H1 (cell line): ENCODE data around the gene CDK4. TPM values are rescaled to one million over a fixed set of nuclear protein-coding genes. Genes with fewer than 3 reads are reported as not detected.

Experiments used
- CTCF ChIA-PET: fragments of 300-600 bp; sonication (Branson Sonifier 250); formaldehyde crosslinking; loops from one replicate; lab custom pipeline; 2021; ENCODE audit not compliant: partially characterized antibody; lab: Charles Lee
- POLR2A ChIA-PET: fragments of 300-600 bp; sonication (Branson Sonifier 250); formaldehyde crosslinking; loops from one replicate; lab custom pipeline; 2021; ENCODE audit warnings: inconsistent platforms; ENCODE audit not compliant: partially characterized antibody; lab: Charles Lee
- DNase-seq, 2 experiments: peaks; one replicate each; pipeline versions ENCODE4 v3.0.0 to v3.0.0-alpha.2; 2010 to 2022; ENCODE audit warnings: low spot score in 2 of 2, low read depth in 1 of 2, mixed read lengths in 1 of 2
- FAIRE-seq: peaks from 2 replicates; lab custom pipeline; 2011; peaks lifted over from hg19 to GRCh38; lab: Jason Lieb, UNC
- H2AFZ ChIP-seq: 2 replicates; pipeline ENCODE4 v1.8.1; 2012; ENCODE audit warnings: low read length, inconsistent platforms
- H2AK5ac ChIP-seq: 2 replicates; pipeline ENCODE4 v1.6.1; 2013; ENCODE audit warnings: low read depth, low read length
- H2BK120ac ChIP-seq: replicated peaks from 2 replicates; pipeline ENCODE3; 2013; ENCODE audit warnings: low read depth, low read length, inconsistent platforms
- H2BK12ac ChIP-seq: 2 replicates; pipeline ENCODE4 v1.6.1; 2013; ENCODE audit warnings: low read depth, low read length
- H2BK15ac ChIP-seq: 2 replicates; pipeline ENCODE4 v1.6.1; 2013; ENCODE audit warnings: low read length
- H2BK20ac ChIP-seq: 2 replicates; pipeline ENCODE4 v1.6.1; 2013; ENCODE audit warnings: low read length
- H2BK5ac ChIP-seq: 2 replicates; pipeline ENCODE4 v1.6.1; 2013; ENCODE audit warnings: low read depth, low read length
- H3K14ac ChIP-seq: 2 replicates; pipeline ENCODE4 v1.6.1; 2013; ENCODE audit warnings: inconsistent platforms; ENCODE audit not compliant: insufficient read length
- H3K18ac ChIP-seq: 2 replicates; pipeline ENCODE4 v1.6.1; 2013; ENCODE audit warnings: low read length; ENCODE audit errors: extremely low read depth
- H3K23ac ChIP-seq: 2 replicates; pipeline ENCODE4 v1.6.1; 2013; ENCODE audit warnings: inconsistent platforms; ENCODE audit not compliant: insufficient read length
- H3K23me2 ChIP-seq: 2 replicates; pipeline ENCODE4 v1.6.1; 2013; ENCODE audit warnings: low read depth, low read length
- H3K27ac ChIP-seq: 2 replicates; pipeline ENCODE4 v1.6.1; 2011; ENCODE audit warnings: low read depth, low read length, inconsistent platforms
- H3K27me3 ChIP-seq, 4 experiments: replicated peaks in 1 of 4; 1 replicate in 1 of 4; 2 replicates in 3 of 4; pipeline versions ENCODE4 v1.6.1 to v1.8.1; 2011 to 2013; ENCODE audit warnings: low read length in 3 of 4, mild to moderate bottlenecking in 3 of 4, inconsistent platforms in 2 of 4, mixed read lengths in 2 of 4, moderate library complexity in 1 of 4; ENCODE audit not compliant: control insufficient read depth in 3 of 4, insufficient read depth in 3 of 4; ENCODE audit errors: extremely low read depth in 1 of 4
- H3K36me3 ChIP-seq, 4 experiments: 2 replicates each; pipeline versions ENCODE4 v1.6.1 to v1.8.1; 2011 to 2013; ENCODE audit warnings: mild to moderate bottlenecking in 4 of 4, low read length in 3 of 4, moderate library complexity in 2 of 4, control low read depth in 1 of 4, inconsistent platforms in 1 of 4; ENCODE audit not compliant: insufficient read depth in 4 of 4, control insufficient read depth in 2 of 4
- H3K4ac ChIP-seq: replicated peaks from 2 replicates; pipeline ENCODE3; 2013; ENCODE audit warnings: low read length, low read depth, mixed read lengths, inconsistent platforms; ENCODE audit not compliant: insufficient read length
- H3K4me1 ChIP-seq, 4 experiments: replicated peaks in 1 of 4; 1 replicate in 1 of 4; 2 replicates in 3 of 4; pipeline versions ENCODE4 v1.6.1 to v1.8.1; 2011 to 2013; ENCODE audit warnings: low read length in 3 of 4, inconsistent platforms in 2 of 4, mixed read lengths in 1 of 4; ENCODE audit not compliant: insufficient read depth in 4 of 4, control insufficient read depth in 3 of 4
- H3K4me2 ChIP-seq, 2 experiments: 2 replicates each; pipeline versions ENCODE4 v1.6.1 to v1.8.1; 2011 to 2013; ENCODE audit warnings: low read depth in 2 of 2, low read length in 2 of 2, control low read depth in 1 of 2, inconsistent platforms in 1 of 2, mild to moderate bottlenecking in 1 of 2; ENCODE audit not compliant: insufficient read depth in 1 of 2
- H3K4me3 ChIP-seq, 4 experiments: fragments of 200-600, 300-600 bp in 1 of 4; sonication (generic), shearing (Covaris generic), sonication (Bioruptor Twin) in 1 of 4; 2 replicates each; pipeline versions ENCODE4 v1.5.1 to v1.8.1; 2011 to 2016; ENCODE audit warnings: low read length in 4 of 4, low read depth in 3 of 4, control low read depth in 2 of 4, inconsistent platforms in 2 of 4, mild to moderate bottlenecking in 2 of 4, mixed read lengths in 1 of 4, moderate library complexity in 1 of 4; ENCODE audit not compliant: insufficient read depth in 2 of 4; ENCODE audit errors: extremely low read depth in 1 of 4
- H3K56ac ChIP-seq: replicated peaks from 2 replicates; pipeline ENCODE3; 2013; ENCODE audit warnings: low read depth, mild to moderate bottlenecking, mixed read lengths, low read length, inconsistent platforms; ENCODE audit not compliant: insufficient read length
- H3K79me1 ChIP-seq: 2 replicates; pipeline ENCODE4 v1.6.1; 2013; ENCODE audit warnings: low read depth, low read length, control low read depth
- H3K79me2 ChIP-seq, 2 experiments: 2 replicates each; pipeline versions ENCODE4 v1.6.1 to v1.8.1; 2012 to 2013; ENCODE audit warnings: low read length in 2 of 2, mild to moderate bottlenecking in 2 of 2, inconsistent platforms in 1 of 2; ENCODE audit not compliant: insufficient read depth in 2 of 2, control insufficient read depth in 1 of 2
- H3K9ac ChIP-seq, 4 experiments: replicated peaks in 1 of 4; 1 replicate in 1 of 4; 2 replicates in 3 of 4; pipeline versions ENCODE4 v1.6.1 to v1.8.1; 2011 to 2013; ENCODE audit warnings: low read depth in 3 of 4, low read length in 3 of 4, control low read depth in 2 of 4, mild to moderate bottlenecking in 2 of 4, moderate library complexity in 2 of 4, inconsistent platforms in 1 of 4; ENCODE audit errors: extremely low read depth in 1 of 4
- H3K9me3 ChIP-seq, 2 experiments: 2 replicates each; pipeline versions ENCODE4 v1.6.1 to v1.8.1; 2012 to 2013; ENCODE audit warnings: mild to moderate bottlenecking in 2 of 2, moderate library complexity in 2 of 2, control low read depth in 1 of 2, inconsistent platforms in 1 of 2, low read depth in 1 of 2, low read length in 1 of 2, mixed read lengths in 1 of 2; ENCODE audit not compliant: insufficient read depth in 2 of 2
- H4K20me1 ChIP-seq, 2 experiments: replicated peaks in 1 of 2; 2 replicates each; pipeline versions ENCODE3 to v1.8.1; 2011 to 2013; ENCODE audit warnings: inconsistent platforms in 2 of 2, low read length in 2 of 2, mild to moderate bottlenecking in 1 of 2; ENCODE audit not compliant: insufficient read depth in 2 of 2, control insufficient read depth in 1 of 2
- H4K5ac ChIP-seq: 2 replicates; pipeline ENCODE4 v1.6.1; 2013; ENCODE audit warnings: low read length, low read depth, mixed read lengths, inconsistent platforms; ENCODE audit not compliant: insufficient read length
- H4K8ac ChIP-seq: 2 replicates; pipeline ENCODE4 v1.8.0; 2013; ENCODE audit warnings: mild to moderate bottlenecking, moderate library complexity, low read length, inconsistent platforms; ENCODE audit not compliant: insufficient read depth; ENCODE audit errors: extremely low read depth
- H4K91ac ChIP-seq: replicated peaks from 2 replicates; pipeline ENCODE3; 2013; ENCODE audit warnings: low read length, mixed read lengths, inconsistent platforms; ENCODE audit not compliant: insufficient read length
- ATF2 ChIP-seq: IDR thresholded peaks from 2 replicates; pipeline ENCODE4 v1.6.1; 2012; ENCODE audit warnings: low read length, inconsistent platforms
- EGR1 ChIP-seq: IDR thresholded peaks from 2 replicates; pipeline ENCODE4 v1.6.1; 2011; ENCODE audit warnings: low read depth, low read length, borderline replicate concordance
- JUN ChIP-seq: IDR thresholded peaks from 2 replicates; pipeline ENCODE4 v1.6.1; 2011; ENCODE audit warnings: low read depth, mild to moderate bottlenecking, improper control_type of control experiment, low read length
- KDM5A ChIP-seq: fragments of 200-600 bp; IDR thresholded peaks from 2 replicates; pipeline ENCODE4 v1.7.1; 2012; ENCODE audit warnings: mild to moderate bottlenecking, low read length, inconsistent platforms, mixed read lengths
- MAX ChIP-seq: IDR thresholded peaks from 2 replicates; pipeline ENCODE4 v1.6.1; 2012; ENCODE audit warnings: inconsistent platforms
- NANOG ChIP-seq: IDR thresholded peaks from 2 replicates; pipeline ENCODE4 v1.6.1; 2011; ENCODE audit warnings: low read length, low read depth, mild to moderate bottlenecking, inconsistent platforms; ENCODE audit not compliant: insufficient read depth, poor library complexity, severe bottlenecking
- NRF1 ChIP-seq: IDR thresholded peaks from 2 replicates; pipeline ENCODE4 v1.6.1; 2011; ENCODE audit warnings: mild to moderate bottlenecking, low read depth, low read length, improper control_type of control experiment
- PHF8 ChIP-seq: fragments of 200-600 bp; sonication (generic); conservative IDR thresholded peaks from 2 replicates; pipeline ENCODE4 v1.7.1; 2012; ENCODE audit warnings: low read depth, mild to moderate bottlenecking, inconsistent platforms, low read length, moderate library complexity
- TAF1 ChIP-seq: IDR thresholded peaks from 2 replicates; pipeline ENCODE4 v1.6.1; 2011; ENCODE audit warnings: mild to moderate bottlenecking, low read depth, low read length
- WGBS, 2 experiments: shearing (Covaris generic) in 1 of 2; methylation state at CpG; one replicate each; pipeline versions ENCODE4 v1.1.6 to v1.1.7; 2013 to 2015; ENCODE audit warnings: low lambda C conversion rate in 2 of 2, mixed read lengths in 2 of 2, inconsistent platforms in 1 of 2, low coverage in 1 of 2, missing lambda C conversion rate in 1 of 2; ENCODE audit not compliant: insufficient replicate concordance in 2 of 2, insufficient coverage in 1 of 2, insufficient read length in 1 of 2; ENCODE audit errors: extremely low coverage in 1 of 2, missing lambda C conversion rate in 1 of 2; 5-methylcytosine and 5-hydroxymethylcytosine counted together
- polyA plus RNA-seq, 7 experiments: library from polyadenylated mRNA; depleted of rRNA in 3 of 7; stranded (reverse) in 5 of 7; unstranded in 2 of 7; fragments of >200 nt in 5 of 7; fragments of 200-250 nt in 2 of 7; gene quantifications; 1 replicate in 5 of 7; 2 replicates in 1 of 7; 4 replicates in 1 of 7; pipeline versions ENCODE4 v1.2.1 to v1.2.3, GENCODE V29; 2011 to 2013; ENCODE audit warnings: missing spikeins in 2 of 7, mixed read lengths in 2 of 7
- total RNA-seq: library from RNA; stranded (reverse); fragmentation: NEBNext Ultra II Directional; extraction: Animal tissue kit (Norgen Biotek cat#: 25700); gene quantifications from 2 replicates; pipeline ENCODE4 v1.2.1, GENCODE V29; 2021

Gene CDK4
- total and polyA plus RNA-seq, 2 of the 8 experiments (the other 6 are each of a cell fraction or from before 2014, with no cell fraction given) = 174 to 368 TPM

DNA sequence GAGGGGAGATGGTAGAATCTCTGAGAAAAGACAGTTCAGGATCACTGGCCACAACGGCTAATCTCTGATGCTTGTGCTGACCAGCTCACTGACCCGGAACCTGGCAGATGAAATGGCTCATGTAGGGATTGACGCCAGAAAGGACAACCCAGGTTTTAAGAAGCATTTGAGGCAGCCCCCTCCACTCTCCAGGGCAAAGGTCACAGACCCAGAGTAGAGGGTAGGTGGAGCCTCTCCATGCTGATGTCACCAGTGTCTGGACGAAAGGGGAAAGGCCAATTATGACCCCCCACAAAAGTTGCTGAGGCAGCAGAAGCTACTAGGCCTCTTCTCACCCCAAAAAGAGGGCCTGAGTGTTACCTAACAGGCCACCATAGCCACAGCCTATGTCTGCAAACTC lies 18.6 kb upstream of the CDK4 start:
- H3K23ac ChIP-seq = no peak overlapping the region
- no peak overlapping the region for H4K5ac ChIP-seq
- H3K27me3 ChIP-seq = peaks cover 7 to 18% (median 14%) of the 10 kb centered on the region in 4 experiments; a peak in 6 of 7 replicates
- no peak overlapping the region for H2BK12ac ChIP-seq
- H3K14ac ChIP-seq = no peak overlapping the region
- H3K56ac ChIP-seq = no peak overlapping the region
- H2BK15ac ChIP-seq = no peak overlapping the region
- peak overlapping the region; percentile 96 to 99; a peak in 2 of 4 replicates for H3K4me2 ChIP-seq
- H2BK5ac ChIP-seq = no peak overlapping the region
- no peaks in the 10 kb centered on the region; the same call in 1 of the 2 replicates for H3K79me1 ChIP-seq
- no peak overlapping the region for H4K91ac ChIP-seq
- ChIA-PET POLR2A (interaction anchor here (1.1 to 1.2 kb wide), 4 partner anchors 10 to 34 kb away, joined by 3 to 4 read pairs (median 3); no protein-coding TSS in a partner anchor), CTCF (interaction anchor here (1.0 to 1.6 kb wide), 4 partner anchors 9 to 14 kb away, joined by 3 to 7 read pairs (median 3); no protein-coding TSS in a partner anchor)
- no peak overlapping the region for H3K18ac ChIP-seq
- FAIRE-seq (no peak), DNase-seq (no peak)
- no peak overlapping the region for H3K9ac ChIP-seq
- H2AFZ ChIP-seq = no peak overlapping the region
- H2BK120ac ChIP-seq = no peak overlapping the region
- H2BK20ac ChIP-seq = no peak overlapping the region
- peak overlapping the region; percentile 66; the same call in 1 of the 2 replicates for H4K8ac ChIP-seq
- H3K27ac ChIP-seq = no peak overlapping the region
- H3K79me2 ChIP-seq = 0 out of 4 replicates have a peak, but pooled peaks cover 0 to 7% of the 10 kb centered on the region in 2 experiments
- no peak overlapping the region; a peak in 1 of 8 replicates for H3K4me3 ChIP-seq
- H3K36me3 ChIP-seq = peaks cover 11 to 17% (median 14%) of the 10 kb centered on the region in 4 experiments; a peak in 7 of 8 replicates
- no peaks in the 10 kb centered on the region for H3K9me3 ChIP-seq
- H3K23me2 ChIP-seq = peaks cover 21% of the 10 kb centered on the region; the same call in 1 of the 2 replicates
- H2AK5ac ChIP-seq = 0 out of 2 replicates have a peak overlapping the region, but pooled peaks have one; percentile 65
- peaks cover 0 to 4% of the 10 kb centered on the region in 2 experiments for H4K20me1 ChIP-seq
- peaks cover 8 to 21% (median 14%) of the 10 kb centered on the region in 4 experiments for H3K4me1 ChIP-seq
- WGBS, 2 experiments = 92% methylated on average over 4 of the region's 4 CpGs; no CpG with 5 or more reads in 1 of the 2 experiments
- no peak overlapping the region for H3K4ac ChIP-seq
- TF ChIP-seq EGR1 (no peak), TAF1 (no peak), MAX (no peak), PHF8 (no peak), ATF2 (no peak), NRF1 (no peak), NANOG (no peak), KDM5A (no peak), JUN (no peak)
